ENCODE measurements around the gene RAB3A.

The RAB3A gene

GRCh38 chr19:18196511-18196845, 7.4 kb downstream of the RAB3A start:
- Histone ChIP-seq H3K4me3 (ENCODE audit: extremely low read depth, insufficient read depth, low read length, poor library complexity, severe bottlenecking) (no peak overlapping the region), H3K4me1 (ENCODE audit: control insufficient read depth, insufficient read depth, low read length, poor library complexity, severe bottlenecking) (peaks cover 3% of the 10 kb centered on the region)

GRCh38 chr19:18194554-18195238, 9.1 kb downstream of the RAB3A start:
- 71 to 77% methylated on average over 12 to 24 of the region's 27 CpGs for WGBS, 2 experiments (ENCODE audit: insufficient coverage in 2 of 2)
- H3K36me3 ChIP-seq (ENCODE audit: control insufficient read depth, insufficient read depth, low read length), result peaks cover 17% of the 10 kb centered on the region
- peaks cover 3% of the 10 kb centered on the region for H3K4me1 ChIP-seq (ENCODE audit: control insufficient read depth, insufficient read depth, low read length, poor library complexity, severe bottlenecking)
- no peak overlapping the region for H3K27ac ChIP-seq (ENCODE audit: low read depth, low read length, severe bottlenecking)
- peak overlapping the region; percentile 89 for H3K4me3 ChIP-seq (ENCODE audit: extremely low read depth, insufficient read depth, low read length, poor library complexity, severe bottlenecking)
- no peaks in the 10 kb centered on the region for H3K9me3 ChIP-seq (ENCODE audit: control insufficient read depth, low read length)

More at GRCh38 chr19:18196511-18196845, 7.4 kb downstream of the RAB3A start:
- no peaks in the 10 kb centered on the region for H3K9me3 ChIP-seq (ENCODE audit: control insufficient read depth, low read length)
- H3K27ac ChIP-seq (ENCODE audit: low read depth, low read length, severe bottlenecking), result no peak overlapping the region
- H3K36me3 ChIP-seq (ENCODE audit: control insufficient read depth, insufficient read depth, low read length), result peaks cover 17% of the 10 kb centered on the region
- 92% methylated on average over 4 of the region's 7 CpGs; no CpG with 5 or more reads in 1 of the 2 experiments for WGBS, 2 experiments (ENCODE audit: insufficient coverage in 2 of 2)

GRCh38 chr19:18194181-18194530, 9.7 kb downstream of the RAB3A start:
- no peak overlapping the region for H3K27ac ChIP-seq (ENCODE audit: low read depth, low read length, severe bottlenecking)
- peaks cover 17% of the 10 kb centered on the region for H3K36me3 ChIP-seq (ENCODE audit: control insufficient read depth, insufficient read depth, low read length)
- H3K9me3 ChIP-seq (ENCODE audit: control insufficient read depth, low read length), result no peaks in the 10 kb centered on the region
- H3K4me1 ChIP-seq (ENCODE audit: control insufficient read depth, insufficient read depth, low read length, poor library complexity, severe bottlenecking), result peaks cover 3% of the 10 kb centered on the region
- 80 to 83% methylated on average over 12 of the region's 12 CpGs for WGBS, 2 experiments (ENCODE audit: insufficient coverage in 2 of 2)
- peak overlapping the region; percentile 89 for H3K4me3 ChIP-seq (ENCODE audit: extremely low read depth, insufficient read depth, low read length, poor library complexity, severe bottlenecking)

GRCh38 chr19:18193388-18194180, 10.3 kb downstream of the RAB3A start:
- peaks cover 3% of the 10 kb centered on the region for H3K4me1 ChIP-seq (ENCODE audit: control insufficient read depth, insufficient read depth, low read length, poor library complexity, severe bottlenecking)
- H3K27ac ChIP-seq (ENCODE audit: low read depth, low read length, severe bottlenecking), result peak overlapping the region; percentile 84
- H3K36me3 ChIP-seq (ENCODE audit: control insufficient read depth, insufficient read depth, low read length), result peaks cover 17% of the 10 kb centered on the region
- H3K9me3 ChIP-seq (ENCODE audit: control insufficient read depth, low read length), result no peaks in the 10 kb centered on the region
- 8% methylated on average over 37 to 38 of the region's 46 CpGs for WGBS, 2 experiments (ENCODE audit: insufficient coverage in 2 of 2)
- peak overlapping the region; percentile 89 for H3K4me3 ChIP-seq (ENCODE audit: extremely low read depth, insufficient read depth, low read length, poor library complexity, severe bottlenecking)

- Histone ChIP-seq H3K4me1 (ENCODE audit: control insufficient read depth, insufficient read depth, low read length, poor library complexity, severe bottlenecking) (peaks cover 3% of the 10 kb centered on the region), H3K27ac (ENCODE audit: low read depth, low read length, severe bottlenecking) (peak within 1 kb of the TSS; percentile 91), H3K36me3 (ENCODE audit: control insufficient read depth, insufficient read depth, low read length) (peaks cover 17% of the 10 kb centered on the region), H3K4me3 (ENCODE audit: extremely low read depth, insufficient read depth, low read length, poor library complexity, severe bottlenecking) (peak within 1 kb of the TSS; percentile 89), H3K9me3 (ENCODE audit: control insufficient read depth, low read length) (no peaks in the 10 kb centered on the region)
- 1% methylated on average over 68 to 70 of the region's 74 CpGs for WGBS, 2 experiments (ENCODE audit: insufficient coverage in 2 of 2)
Observed at GRCh38 chr19:18192673-18193387, 11.0 kb downstream of the RAB3A start, which contains the start of gene MPV17L2. Gene MPV17L2, plus strand, starts transcription at chr19:18193218. Its CDS starts 64 bp downstream, at chr19:18193282.

GRCh38 chr19:18191640-18192062, 12.2 kb downstream of the RAB3A start:
- H3K4me3 ChIP-seq (ENCODE audit: extremely low read depth, insufficient read depth, low read length, poor library complexity, severe bottlenecking), result no peak overlapping the region
- H3K27ac ChIP-seq (ENCODE audit: low read depth, low read length, severe bottlenecking), result peak overlapping the region; percentile 91
- H3K9me3 ChIP-seq (ENCODE audit: control insufficient read depth, low read length), result no peaks in the 10 kb centered on the region
- H3K36me3 ChIP-seq (ENCODE audit: control insufficient read depth, insufficient read depth, low read length), result peaks cover 17% of the 10 kb centered on the region
- 93 to 97% methylated on average over 3 to 5 of the region's 5 CpGs for WGBS, 2 experiments (ENCODE audit: insufficient coverage in 2 of 2)
- peaks cover 3% of the 10 kb centered on the region for H3K4me1 ChIP-seq (ENCODE audit: control insufficient read depth, insufficient read depth, low read length, poor library complexity, severe bottlenecking)

GRCh38 chr19:18190278-18190677, 13.6 kb downstream of the RAB3A start:
- H3K4me1 ChIP-seq (ENCODE audit: control insufficient read depth, insufficient read depth, low read length, poor library complexity, severe bottlenecking), result peaks cover 3% of the 10 kb centered on the region
- no peak overlapping the region for H3K4me3 ChIP-seq (ENCODE audit: extremely low read depth, insufficient read depth, low read length, poor library complexity, severe bottlenecking)
- peaks cover 5% of the 10 kb centered on the region for H3K36me3 ChIP-seq (ENCODE audit: control insufficient read depth, insufficient read depth, low read length)
- H3K27ac ChIP-seq (ENCODE audit: low read depth, low read length, severe bottlenecking), result no peak overlapping the region
- no peaks in the 10 kb centered on the region for H3K9me3 ChIP-seq (ENCODE audit: control insufficient read depth, low read length)
- 80% methylated on average over 1 of the region's 4 CpGs; no CpG with 5 or more reads in 1 of the 2 experiments for WGBS, 2 experiments (ENCODE audit: insufficient coverage in 2 of 2)

GRCh38 chr19:18185538-18185937, 18.3 kb downstream of the RAB3A start:
- 49 to 55% methylated on average over 3 to 5 of the region's 6 CpGs for WGBS, 2 experiments (ENCODE audit: insufficient coverage in 2 of 2)
- Histone ChIP-seq H3K27ac (ENCODE audit: low read depth, low read length, severe bottlenecking) (no peak overlapping the region), H3K4me3 (ENCODE audit: extremely low read depth, insufficient read depth, low read length, poor library complexity, severe bottlenecking) (no peak overlapping the region), H3K36me3 (ENCODE audit: control insufficient read depth, insufficient read depth, low read length) (no peaks in the 10 kb centered on the region), H3K9me3 (ENCODE audit: control insufficient read depth, low read length) (no peaks in the 10 kb centered on the region), H3K4me1 (ENCODE audit: control insufficient read depth, insufficient read depth, low read length, poor library complexity, severe bottlenecking) (no peaks in the 10 kb centered on the region)

GRCh38 chr19:18183529-18183928, 20.3 kb downstream of the RAB3A start:
- Histone ChIP-seq H3K4me1 (ENCODE audit: control insufficient read depth, insufficient read depth, low read length, poor library complexity, severe bottlenecking) (no peaks in the 10 kb centered on the region), H3K9me3 (ENCODE audit: control insufficient read depth, low read length) (no peaks in the 10 kb centered on the region), H3K27ac (ENCODE audit: low read depth, low read length, severe bottlenecking) (no peak overlapping the region), H3K36me3 (ENCODE audit: control insufficient read depth, insufficient read depth, low read length) (no peaks in the 10 kb centered on the region), H3K4me3 (ENCODE audit: extremely low read depth, insufficient read depth, low read length, poor library complexity, severe bottlenecking) (no peak overlapping the region)

- WGBS, 2 experiments (ENCODE audit: insufficient coverage in 2 of 2), result 100% methylated on average over 1 of the region's 5 CpGs
- H3K4me3 ChIP-seq (ENCODE audit: extremely low read depth, insufficient read depth, low read length, poor library complexity, severe bottlenecking), result no peak overlapping the region
- H3K27ac ChIP-seq (ENCODE audit: low read depth, low read length, severe bottlenecking), result no peak overlapping the region
- H3K9me3 ChIP-seq (ENCODE audit: control insufficient read depth, low read length), result no peaks in the 10 kb centered on the region
- H3K36me3 ChIP-seq (ENCODE audit: control insufficient read depth, insufficient read depth, low read length), result no peaks in the 10 kb centered on the region
- H3K4me1 ChIP-seq (ENCODE audit: control insufficient read depth, insufficient read depth, low read length, poor library complexity, severe bottlenecking), result no peaks in the 10 kb centered on the region
Observed at GRCh38 chr19:18179957-18180356, 23.9 kb downstream of the RAB3A start.

All from mesodermal cell (in vitro differentiated cells).